IMR-90 (cell line): ENCODE measurements around the gene ANXA2. TPM values are rescaled to one million over a fixed set of nuclear protein-coding genes. Genes with fewer than 3 reads are reported as not detected.

Source experiments
- ATAC-seq: fragments of 200-7000 bp; cut with Tn5 transposase; 2 replicates; pipeline ENCODE4 v1.9.1; 2020; ENCODE audit warnings: low read depth, mild to moderate bottlenecking, moderate library complexity
- BruUV-seq: library from RNA; stranded (reverse); fragments of 400-500 nt; replicated peaks from 2 replicates; lab custom pipeline; 2021; lab: Mats Ljungman, UMichigan
- CTCF ChIA-PET: fragments of 300-600 bp; formaldehyde crosslinking; extraction: SDS; loops from one replicate; lab custom pipeline; 2021; ENCODE audit warnings: antibody characterized with exemption; lab: Yijun Ruan, JAX
- POLR2A ChIA-PET: fragments of 300-600 bp; sonication (Branson Sonifier 250); formaldehyde crosslinking; loops from one replicate; lab custom pipeline; 2022; ENCODE audit warnings: antibody characterized with exemption; ENCODE audit not compliant: unreplicated experiment; lab: Charles Lee
- DNase-seq: peaks from one replicate; pipeline ENCODE4 v3.0.0; 2013
- H2AFZ ChIP-seq: replicated peaks from 2 replicates; pipeline ENCODE3; 2013; ENCODE audit warnings: low read length, mild to moderate bottlenecking; ENCODE audit not compliant: poor library complexity
- H2AK5ac ChIP-seq: 2 replicates; pipeline ENCODE4 v1.6.1; 2013; ENCODE audit warnings: low read depth, low read length, inconsistent platforms
- H2AK9ac ChIP-seq: replicated peaks from 2 replicates; pipeline ENCODE3; 2013; ENCODE audit warnings: mild to moderate bottlenecking, low read depth, low read length, moderate library complexity; ENCODE audit not compliant: poor library complexity
- H2BK120ac ChIP-seq: 2 replicates; pipeline ENCODE4 v1.6.1; 2013; ENCODE audit warnings: low read depth, low read length, inconsistent platforms
- H2BK15ac ChIP-seq: 3 replicates; pipeline ENCODE4 v1.6.1; 2013; ENCODE audit warnings: low read depth, low read length, inconsistent platforms
- H2BK20ac ChIP-seq: 2 replicates; pipeline ENCODE4 v1.6.1; 2013; ENCODE audit warnings: low read depth, mild to moderate bottlenecking, inconsistent platforms, low read length, moderate library complexity
- H2BK5ac ChIP-seq: 2 replicates; pipeline ENCODE4 v1.6.1; 2013; ENCODE audit warnings: mild to moderate bottlenecking, low read depth, low read length, inconsistent platforms; ENCODE audit not compliant: poor library complexity, severe bottlenecking
- H3K14ac ChIP-seq: replicated peaks from 2 replicates; pipeline ENCODE4 v1.6.1; 2013; ENCODE audit warnings: low read depth, low read length, inconsistent platforms
- H3K18ac ChIP-seq: 2 replicates; pipeline ENCODE4 v1.6.1; 2013; ENCODE audit warnings: low read depth, low read length, control low read depth
- H3K23ac ChIP-seq: 2 replicates; pipeline ENCODE4 v1.6.1; 2013; ENCODE audit warnings: low read depth, low read length, inconsistent platforms
- H3K27ac ChIP-seq: 2 replicates; pipeline ENCODE4 v1.5.1; 2013; ENCODE audit warnings: mild to moderate bottlenecking, control low read depth, low read length; ENCODE audit not compliant: insufficient read depth
- H3K27me3 ChIP-seq: 2 replicates; pipeline ENCODE4 v1.6.1; 2013; ENCODE audit warnings: low read length; ENCODE audit not compliant: control insufficient read depth, insufficient read depth
- H3K36me3 ChIP-seq: 2 replicates; pipeline ENCODE4 v1.6.1; 2013; ENCODE audit warnings: low read length, mixed read lengths; ENCODE audit not compliant: control insufficient read depth, insufficient read depth
- H3K4ac ChIP-seq: 2 replicates; pipeline ENCODE4 v1.6.1; 2013; ENCODE audit warnings: low read depth, low read length, inconsistent platforms
- H3K4me1 ChIP-seq: 2 replicates; pipeline ENCODE4 v1.6.1; 2013; ENCODE audit warnings: low read length, mixed read lengths; ENCODE audit not compliant: control insufficient read depth, insufficient read depth
- H3K4me2 ChIP-seq: 2 replicates; pipeline ENCODE4 v1.6.1; 2013; ENCODE audit warnings: low read depth, mild to moderate bottlenecking, control low read depth, low read length, moderate library complexity
- H3K4me3 ChIP-seq: 2 replicates; pipeline ENCODE4 v1.5.1; 2013; ENCODE audit warnings: low read depth, mild to moderate bottlenecking, control low read depth, low read length, moderate library complexity; ENCODE audit not compliant: insufficient read depth
- H3K56ac ChIP-seq: 2 replicates; pipeline ENCODE4 v1.6.1; 2013; ENCODE audit warnings: low read length, inconsistent platforms; ENCODE audit not compliant: insufficient read depth; ENCODE audit errors: extremely low read depth
- H3K79me1 ChIP-seq, 2 experiments: 2 replicates each; pipeline ENCODE4 v1.6.1; 2013; ENCODE audit warnings: low read length in 2 of 2, inconsistent platforms in 1 of 2, low read depth in 1 of 2
- H3K9ac ChIP-seq: 2 replicates; pipeline ENCODE4 v1.6.1; 2013; ENCODE audit warnings: low read depth, low read length, control low read depth
- H3K9me1 ChIP-seq: 2 replicates; pipeline ENCODE4 v1.6.1; 2013; ENCODE audit warnings: low read length, inconsistent platforms; ENCODE audit not compliant: insufficient read depth
- H3K9me3 ChIP-seq: 2 replicates; pipeline ENCODE4 v1.6.1; 2013; ENCODE audit warnings: low read length; ENCODE audit not compliant: control insufficient read depth, insufficient read depth
- H4K20me1 ChIP-seq: 2 replicates; pipeline ENCODE4 v1.6.1; 2013; ENCODE audit warnings: low read length, inconsistent platforms; ENCODE audit not compliant: insufficient read depth
- H4K5ac ChIP-seq: 2 replicates; pipeline ENCODE4 v1.6.1; 2013; ENCODE audit warnings: mild to moderate bottlenecking, low read depth, low read length, control low read depth
- H4K8ac ChIP-seq, 2 experiments: 2 replicates each; pipeline ENCODE4 v1.6.1; 2013; ENCODE audit warnings: low read depth in 2 of 2, low read length in 2 of 2, control low read depth in 1 of 2, inconsistent platforms in 1 of 2
- H4K91ac ChIP-seq: 2 replicates; pipeline ENCODE4 v1.6.1; 2013; ENCODE audit warnings: low read depth, low read length, inconsistent platforms; ENCODE audit not compliant: insufficient read depth
- MAFK ChIP-seq: IDR thresholded peaks from 2 replicates; pipeline ENCODE4 v1.6.1; 2012; ENCODE audit warnings: low read depth, low read length, improper control_type of control experiment
- MXI1 ChIP-seq: IDR thresholded peaks from 2 replicates; pipeline ENCODE4 v1.6.1; 2012; ENCODE audit warnings: low read depth, mild to moderate bottlenecking, low read length, moderate library complexity, borderline replicate concordance
- RCOR1 ChIP-seq: IDR thresholded peaks from 2 replicates; pipeline ENCODE4 v1.6.1; 2012; ENCODE audit warnings: mild to moderate bottlenecking, low read length, improper control_type of control experiment; ENCODE audit not compliant: insufficient replicate concordance
- RFX5 ChIP-seq: IDR thresholded peaks from 2 replicates; pipeline ENCODE4 v1.8.0; 2012; ENCODE audit warnings: low read depth, mild to moderate bottlenecking, low read length, moderate library complexity
- WGBS, 2 experiments: methylation state at CpG; one replicate each; pipeline versions ENCODE4 v1.1.5 to v1.1.7; 2013; ENCODE audit warnings: missing lambda C conversion rate in 2 of 2; ENCODE audit not compliant: insufficient read length in 1 of 2; ENCODE audit errors: extremely low coverage in 2 of 2; 5-methylcytosine and 5-hydroxymethylcytosine counted together
- dilution Hi-C: fragments of 300-500 bp; cut with HindIII; formaldehyde crosslinking; loops from one replicate; pipeline ENCODE4 v1.14.3; 2018; ENCODE audit warnings: low sequenced_read_pairs; ENCODE audit not compliant: unreplicated experiment
- in situ Hi-C: fragments of 300-500 bp; cut with MboI; formaldehyde crosslinking; loops from 3 replicates; pipeline ENCODE4 v1.14.3; 2019; ENCODE audit warnings: low sequenced_read_pairs, inconsistent platforms, mixed read lengths
- intact Hi-C: fragments of 100-400 bp; cut with micrococcal nuclease; formaldehyde crosslinking; loops from 2 replicates; pipeline ENCODE4 v1.10.0; 2022
- polyA plus RNA-seq, 3 experiments: library from polyadenylated mRNA; depleted of rRNA; stranded (reverse); fragments of >200 nt; gene quantifications; 2 replicates each; pipeline ENCODE4 v1.2.3, GENCODE V29; 2012; ENCODE audit warnings: low replicate concordance in 1 of 3
- total RNA-seq: library from RNA; depleted of rRNA; stranded (reverse); fragments of >200 nt; gene quantifications from 2 replicates; pipeline ENCODE4 v1.2.3, GENCODE V29; 2012

The ANXA2 gene
- total and polyA plus RNA-seq, 2 of the 4 experiments (the other 2 are of a cell fraction) = 7,454 to 8,412 TPM

- TF ChIP-seq MXI1 (peak; percentile 73), MAFK (no peak), RCOR1 (no peak), RFX5 (no peak)
- H2BK120ac ChIP-seq = peak overlapping the region; percentile 74
- dilution Hi-C loops (no loop called here), in situ Hi-C loops (no loop called here), intact Hi-C loops (loop anchor here (1.0 kb wide), 1 partner anchor 47 kb away; no protein-coding TSS in a partner anchor)
- H3K56ac ChIP-seq = peak overlapping the region; percentile 99
- ChIA-PET CTCF (interaction anchor here (1.1 kb wide), 1 partner anchor 43 kb away, joined by 3 read pairs; no protein-coding TSS in a partner anchor), POLR2A (no interaction called here)
- H3K9me1 ChIP-seq = peaks cover 9% of the 10 kb centered on the region
- peak overlapping the region; percentile 53 for H2AFZ ChIP-seq
- H3K9me3 ChIP-seq = no peaks in the 10 kb centered on the region
- H3K4me3 ChIP-seq = peak overlapping the region; percentile 70
- H2BK15ac ChIP-seq = peak overlapping the region; percentile 67
- 0 out of 2 replicates have a peak overlapping the region, but pooled peaks have one; percentile 27 for H2BK20ac ChIP-seq
- DNase-seq (peak; percentile 68), ATAC-seq (peak; percentile 39)
- peak overlapping the region; percentile 97 for H4K91ac ChIP-seq
- H3K18ac ChIP-seq = peak overlapping the region; percentile 70
- peak overlapping the region; percentile 83 for H4K5ac ChIP-seq
- peak overlapping the region; percentile 87 for H3K27ac ChIP-seq
- peak overlapping the region; percentile 96 for H3K4ac ChIP-seq
- peak overlapping the region; percentile 98 for H3K14ac ChIP-seq
- peak overlapping the region; percentile 98 for H3K23ac ChIP-seq
- peak overlapping the region; percentile 92 for H3K4me2 ChIP-seq
- 0% methylated on average over 1 of the region's 37 CpGs; no CpG with 5 or more reads in 1 of the 2 experiments for WGBS, 2 experiments
- H4K8ac ChIP-seq = peak overlapping the region; percentile 85 to 94
- H2BK5ac ChIP-seq = peak overlapping the region; percentile 86
- H4K20me1 ChIP-seq = peaks cover 51% of the 10 kb centered on the region
- peaks cover 29% of the 10 kb centered on the region for H3K36me3 ChIP-seq
- no peaks in the 10 kb centered on the region for H3K27me3 ChIP-seq
- H3K4me1 ChIP-seq = peaks cover 44% of the 10 kb centered on the region
- peak overlapping the region; percentile 92 for H3K9ac ChIP-seq
- peaks cover 4 to 36% of the 10 kb centered on the region in 2 experiments; a peak in 3 of 4 replicates for H3K79me1 ChIP-seq
- BruUV-seq = no TSS peak
- peak overlapping the region; percentile 93 for H2AK5ac ChIP-seq
- peak overlapping the region; percentile 99 for H2AK9ac ChIP-seq
Observed at GRCh38 chr15:60396958-60397771, 621 bp downstream of the ANXA2 start.
